H1 (cell line): Measurements from ENCODE around the gene P2RY14. TPM values are rescaled to one million over a fixed set of nuclear protein-coding genes. Genes with fewer than 3 reads are reported as not detected.

ENCODE experiments used
- CTCF ChIA-PET: fragments of 300-600 bp; sonication (Branson Sonifier 250); formaldehyde crosslinking; loops from one replicate; lab custom pipeline; 2021; ENCODE audit not compliant: partially characterized antibody; lab: Charles Lee
- POLR2A ChIA-PET: fragments of 300-600 bp; sonication (Branson Sonifier 250); formaldehyde crosslinking; loops from one replicate; lab custom pipeline; 2021; ENCODE audit warnings: inconsistent platforms; ENCODE audit not compliant: partially characterized antibody; lab: Charles Lee
- DNase-seq, 2 experiments: peaks; one replicate each; pipeline versions ENCODE4 v3.0.0 to v3.0.0-alpha.2; 2010 to 2022; ENCODE audit warnings: low spot score in 2 of 2, low read depth in 1 of 2, mixed read lengths in 1 of 2
- FAIRE-seq: peaks from 2 replicates; lab custom pipeline; 2011; peaks lifted over from hg19 to GRCh38; lab: Jason Lieb, UNC
- H2AFZ ChIP-seq: 2 replicates; pipeline ENCODE4 v1.8.1; 2012; ENCODE audit warnings: low read length, inconsistent platforms
- H2AK5ac ChIP-seq: 2 replicates; pipeline ENCODE4 v1.6.1; 2013; ENCODE audit warnings: low read depth, low read length
- H2BK120ac ChIP-seq: replicated peaks from 2 replicates; pipeline ENCODE3; 2013; ENCODE audit warnings: low read depth, low read length, inconsistent platforms
- H2BK12ac ChIP-seq: 2 replicates; pipeline ENCODE4 v1.6.1; 2013; ENCODE audit warnings: low read depth, low read length
- H2BK15ac ChIP-seq: 2 replicates; pipeline ENCODE4 v1.6.1; 2013; ENCODE audit warnings: low read length
- H2BK20ac ChIP-seq: 2 replicates; pipeline ENCODE4 v1.6.1; 2013; ENCODE audit warnings: low read length
- H2BK5ac ChIP-seq: 2 replicates; pipeline ENCODE4 v1.6.1; 2013; ENCODE audit warnings: low read depth, low read length
- H3K14ac ChIP-seq: 2 replicates; pipeline ENCODE4 v1.6.1; 2013; ENCODE audit warnings: inconsistent platforms; ENCODE audit not compliant: insufficient read length
- H3K18ac ChIP-seq: 2 replicates; pipeline ENCODE4 v1.6.1; 2013; ENCODE audit warnings: low read length; ENCODE audit errors: extremely low read depth
- H3K23ac ChIP-seq: 2 replicates; pipeline ENCODE4 v1.6.1; 2013; ENCODE audit warnings: inconsistent platforms; ENCODE audit not compliant: insufficient read length
- H3K23me2 ChIP-seq: 2 replicates; pipeline ENCODE4 v1.6.1; 2013; ENCODE audit warnings: low read depth, low read length
- H3K27ac ChIP-seq: 2 replicates; pipeline ENCODE4 v1.6.1; 2011; ENCODE audit warnings: low read depth, low read length, inconsistent platforms
- H3K27me3 ChIP-seq, 4 experiments: replicated peaks in 1 of 4; 1 replicate in 1 of 4; 2 replicates in 3 of 4; pipeline versions ENCODE4 v1.6.1 to v1.8.1; 2011 to 2013; ENCODE audit warnings: low read length in 3 of 4, mild to moderate bottlenecking in 3 of 4, inconsistent platforms in 2 of 4, mixed read lengths in 2 of 4, moderate library complexity in 1 of 4; ENCODE audit not compliant: control insufficient read depth in 3 of 4, insufficient read depth in 3 of 4; ENCODE audit errors: extremely low read depth in 1 of 4
- H3K36me3 ChIP-seq, 4 experiments: 2 replicates each; pipeline versions ENCODE4 v1.6.1 to v1.8.1; 2011 to 2013; ENCODE audit warnings: mild to moderate bottlenecking in 4 of 4, low read length in 3 of 4, moderate library complexity in 2 of 4, control low read depth in 1 of 4, inconsistent platforms in 1 of 4; ENCODE audit not compliant: insufficient read depth in 4 of 4, control insufficient read depth in 2 of 4
- H3K4ac ChIP-seq: replicated peaks from 2 replicates; pipeline ENCODE3; 2013; ENCODE audit warnings: low read length, low read depth, mixed read lengths, inconsistent platforms; ENCODE audit not compliant: insufficient read length
- H3K4me1 ChIP-seq, 4 experiments: replicated peaks in 1 of 4; 1 replicate in 1 of 4; 2 replicates in 3 of 4; pipeline versions ENCODE4 v1.6.1 to v1.8.1; 2011 to 2013; ENCODE audit warnings: low read length in 3 of 4, inconsistent platforms in 2 of 4, mixed read lengths in 1 of 4; ENCODE audit not compliant: insufficient read depth in 4 of 4, control insufficient read depth in 3 of 4
- H3K4me2 ChIP-seq, 2 experiments: 2 replicates each; pipeline versions ENCODE4 v1.6.1 to v1.8.1; 2011 to 2013; ENCODE audit warnings: low read depth in 2 of 2, low read length in 2 of 2, control low read depth in 1 of 2, inconsistent platforms in 1 of 2, mild to moderate bottlenecking in 1 of 2; ENCODE audit not compliant: insufficient read depth in 1 of 2
- H3K4me3 ChIP-seq, 4 experiments: fragments of 200-600, 300-600 bp in 1 of 4; sonication (generic), shearing (Covaris generic), sonication (Bioruptor Twin) in 1 of 4; 2 replicates each; pipeline versions ENCODE4 v1.5.1 to v1.8.1; 2011 to 2016; ENCODE audit warnings: low read length in 4 of 4, low read depth in 3 of 4, control low read depth in 2 of 4, inconsistent platforms in 2 of 4, mild to moderate bottlenecking in 2 of 4, mixed read lengths in 1 of 4, moderate library complexity in 1 of 4; ENCODE audit not compliant: insufficient read depth in 2 of 4; ENCODE audit errors: extremely low read depth in 1 of 4
- H3K56ac ChIP-seq: replicated peaks from 2 replicates; pipeline ENCODE3; 2013; ENCODE audit warnings: low read depth, mild to moderate bottlenecking, mixed read lengths, low read length, inconsistent platforms; ENCODE audit not compliant: insufficient read length
- H3K79me1 ChIP-seq: 2 replicates; pipeline ENCODE4 v1.6.1; 2013; ENCODE audit warnings: low read depth, low read length, control low read depth
- H3K79me2 ChIP-seq, 2 experiments: 2 replicates each; pipeline versions ENCODE4 v1.6.1 to v1.8.1; 2012 to 2013; ENCODE audit warnings: low read length in 2 of 2, mild to moderate bottlenecking in 2 of 2, inconsistent platforms in 1 of 2; ENCODE audit not compliant: insufficient read depth in 2 of 2, control insufficient read depth in 1 of 2
- H3K9ac ChIP-seq, 4 experiments: replicated peaks in 1 of 4; 1 replicate in 1 of 4; 2 replicates in 3 of 4; pipeline versions ENCODE4 v1.6.1 to v1.8.1; 2011 to 2013; ENCODE audit warnings: low read depth in 3 of 4, low read length in 3 of 4, control low read depth in 2 of 4, mild to moderate bottlenecking in 2 of 4, moderate library complexity in 2 of 4, inconsistent platforms in 1 of 4; ENCODE audit errors: extremely low read depth in 1 of 4
- H3K9me3 ChIP-seq, 2 experiments: 2 replicates each; pipeline versions ENCODE4 v1.6.1 to v1.8.1; 2012 to 2013; ENCODE audit warnings: mild to moderate bottlenecking in 2 of 2, moderate library complexity in 2 of 2, control low read depth in 1 of 2, inconsistent platforms in 1 of 2, low read depth in 1 of 2, low read length in 1 of 2, mixed read lengths in 1 of 2; ENCODE audit not compliant: insufficient read depth in 2 of 2
- H4K20me1 ChIP-seq, 2 experiments: replicated peaks in 1 of 2; 2 replicates each; pipeline versions ENCODE3 to v1.8.1; 2011 to 2013; ENCODE audit warnings: inconsistent platforms in 2 of 2, low read length in 2 of 2, mild to moderate bottlenecking in 1 of 2; ENCODE audit not compliant: insufficient read depth in 2 of 2, control insufficient read depth in 1 of 2
- H4K5ac ChIP-seq: 2 replicates; pipeline ENCODE4 v1.6.1; 2013; ENCODE audit warnings: low read length, low read depth, mixed read lengths, inconsistent platforms; ENCODE audit not compliant: insufficient read length
- H4K8ac ChIP-seq: 2 replicates; pipeline ENCODE4 v1.8.0; 2013; ENCODE audit warnings: mild to moderate bottlenecking, moderate library complexity, low read length, inconsistent platforms; ENCODE audit not compliant: insufficient read depth; ENCODE audit errors: extremely low read depth
- H4K91ac ChIP-seq: replicated peaks from 2 replicates; pipeline ENCODE3; 2013; ENCODE audit warnings: low read length, mixed read lengths, inconsistent platforms; ENCODE audit not compliant: insufficient read length
- GABPA ChIP-seq: IDR thresholded peaks from 2 replicates; pipeline ENCODE4 v1.6.1; 2011; ENCODE audit warnings: mild to moderate bottlenecking, low read length, moderate library complexity, borderline replicate concordance; ENCODE audit not compliant: insufficient read depth
- POU5F1 ChIP-seq: IDR thresholded peaks from 2 replicates; pipeline ENCODE4 v1.6.1; 2011; ENCODE audit warnings: low read depth, mild to moderate bottlenecking, low read length, moderate library complexity
- WGBS, 2 experiments: shearing (Covaris generic) in 1 of 2; methylation state at CpG; one replicate each; pipeline versions ENCODE4 v1.1.6 to v1.1.7; 2013 to 2015; ENCODE audit warnings: low lambda C conversion rate in 2 of 2, mixed read lengths in 2 of 2, inconsistent platforms in 1 of 2, low coverage in 1 of 2, missing lambda C conversion rate in 1 of 2; ENCODE audit not compliant: insufficient replicate concordance in 2 of 2, insufficient coverage in 1 of 2, insufficient read length in 1 of 2; ENCODE audit errors: extremely low coverage in 1 of 2, missing lambda C conversion rate in 1 of 2; 5-methylcytosine and 5-hydroxymethylcytosine counted together
- polyA plus RNA-seq, 7 experiments: library from polyadenylated mRNA; depleted of rRNA in 3 of 7; stranded (reverse) in 5 of 7; unstranded in 2 of 7; fragments of >200 nt in 5 of 7; fragments of 200-250 nt in 2 of 7; gene quantifications; 1 replicate in 5 of 7; 2 replicates in 1 of 7; 4 replicates in 1 of 7; pipeline versions ENCODE4 v1.2.1 to v1.2.3, GENCODE V29; 2011 to 2013; ENCODE audit warnings: missing spikeins in 2 of 7, mixed read lengths in 2 of 7
- total RNA-seq: library from RNA; stranded (reverse); fragmentation: NEBNext Ultra II Directional; extraction: Animal tissue kit (Norgen Biotek cat#: 25700); gene quantifications from 2 replicates; pipeline ENCODE4 v1.2.1, GENCODE V29; 2021

Gene P2RY14
- total and polyA plus RNA-seq, 2 of the 8 experiments (the other 6 are each of a cell fraction or from before 2014, with no cell fraction given): not detected

- H4K5ac ChIP-seq: no peak overlapping the region
- no peak overlapping the region for H3K14ac ChIP-seq
- no peak overlapping the region for H2BK20ac ChIP-seq
- H2BK12ac ChIP-seq: no peak overlapping the region
- no peak overlapping the region for H3K23ac ChIP-seq
- ChIA-PET CTCF (interaction anchor here (0.7 to 1.8 kb wide), 3 partner anchors 11 to 37 kb away, joined by 3 to 9 read pairs (median 4); no protein-coding TSS in a partner anchor), POLR2A (no interaction called here)
- H2BK15ac ChIP-seq: no peak overlapping the region
- H2AFZ ChIP-seq: no peak overlapping the region
- no peak overlapping the region for H3K4me2 ChIP-seq
- H3K9ac ChIP-seq: no peak overlapping the region
- no peaks in the 10 kb centered on the region for H4K20me1 ChIP-seq
- H3K27me3 ChIP-seq: peaks cover 0 to 1% (median 0%) of the 10 kb centered on the region in 4 experiments; a peak in 1 of 7 replicates
- no peak overlapping the region for H3K18ac ChIP-seq
- DNase-seq (no peak), FAIRE-seq (no peak)
- no peak overlapping the region for H4K8ac ChIP-seq
- H3K36me3 ChIP-seq: peaks cover 3 to 11% (median 3%) of the 10 kb centered on the region in 4 experiments; a peak in 4 of 8 replicates
- no peak overlapping the region for H3K27ac ChIP-seq
- H2AK5ac ChIP-seq: no peak overlapping the region
- H3K56ac ChIP-seq: no peak overlapping the region
- no peaks in the 10 kb centered on the region for H3K9me3 ChIP-seq
- no peak overlapping the region for H2BK120ac ChIP-seq
- H3K79me2 ChIP-seq: no peaks in the 10 kb centered on the region
- no peaks in the 10 kb centered on the region for H3K23me2 ChIP-seq
- no peak overlapping the region for H2BK5ac ChIP-seq
- no peaks in the 10 kb centered on the region for H3K4me1 ChIP-seq
- no peak overlapping the region for H3K4me3 ChIP-seq
- no peaks in the 10 kb centered on the region for H3K79me1 ChIP-seq
- H4K91ac ChIP-seq: no peak overlapping the region
- H3K4ac ChIP-seq: no peak overlapping the region
- WGBS, 2 experiments: 94% methylated on average over 6 of the region's 6 CpGs; no CpG with 5 or more reads in 1 of the 2 experiments
- TF ChIP-seq GABPA (no peak), POU5F1 (no peak)
These were observed 85.8 kb downstream of the P2RY14 start for GRCh38 chr3:151192545-151192944.
